HG02840 (cell line): Measurements from ENCODE around the gene LELP1.
"Not testable (repeated sequence)": the region's sequence is repeated elsewhere in the genome, so short reads cannot be mapped to it uniquely, and the experiment has no call there.

Experiments used
- ATAC-seq: cut with Tn5 transposase; IDR thresholded peaks from one replicate; pipeline ENCODE4 v1.9.1; 2021; ENCODE audit warnings: mild to moderate bottlenecking, moderate library complexity, moderate number of reproducible peaks; ENCODE audit not compliant: unreplicated experiment, low FRiP score

LELP1 gene

DNA sequence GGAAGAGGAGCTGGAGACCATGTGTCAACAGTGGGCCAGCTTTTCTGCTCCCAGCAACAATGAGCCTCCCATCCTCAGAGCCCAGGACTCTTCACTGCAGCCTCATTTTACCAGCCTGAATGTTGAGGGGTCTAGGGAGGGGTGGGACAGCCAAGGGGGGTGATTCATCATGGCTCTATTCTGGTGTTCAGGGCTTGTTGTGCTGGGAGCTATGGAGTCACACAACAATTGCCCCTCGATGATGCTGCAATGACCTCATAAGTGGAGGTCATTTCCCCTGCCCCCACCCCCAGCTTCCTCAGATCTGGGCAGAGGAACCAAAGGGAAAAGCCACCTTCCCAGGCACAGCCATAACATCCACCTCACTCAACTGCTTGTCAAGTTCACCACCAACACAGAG, at the start of gene LELP1:
TSS of gene LELP1 (plus strand) at position 301 of the 400 bp plus-strand sequence. CDS start 1,278 bp downstream, outside the sequence.
- no peak for ATAC-seq

DNA sequence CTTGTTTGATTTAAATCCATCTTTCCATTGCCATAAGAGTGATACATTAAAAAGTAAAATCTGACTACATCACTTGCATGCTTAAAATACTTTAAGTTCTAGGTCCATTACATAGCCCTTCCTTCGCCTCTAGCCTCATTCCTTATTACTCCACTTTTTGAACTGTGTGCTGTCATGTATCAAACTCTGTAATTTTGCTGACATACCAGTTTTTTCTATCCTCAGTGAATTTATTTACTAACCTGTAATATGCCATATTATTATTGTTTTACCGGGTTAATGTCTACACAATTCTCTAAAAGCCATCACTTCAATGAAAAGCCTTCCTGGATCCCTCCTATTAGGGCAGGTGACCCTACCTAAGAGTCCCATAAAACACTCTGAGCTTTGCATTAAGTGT, 47.7 kb upstream of the LELP1 start:
- ATAC-seq, result no peak

DNA sequence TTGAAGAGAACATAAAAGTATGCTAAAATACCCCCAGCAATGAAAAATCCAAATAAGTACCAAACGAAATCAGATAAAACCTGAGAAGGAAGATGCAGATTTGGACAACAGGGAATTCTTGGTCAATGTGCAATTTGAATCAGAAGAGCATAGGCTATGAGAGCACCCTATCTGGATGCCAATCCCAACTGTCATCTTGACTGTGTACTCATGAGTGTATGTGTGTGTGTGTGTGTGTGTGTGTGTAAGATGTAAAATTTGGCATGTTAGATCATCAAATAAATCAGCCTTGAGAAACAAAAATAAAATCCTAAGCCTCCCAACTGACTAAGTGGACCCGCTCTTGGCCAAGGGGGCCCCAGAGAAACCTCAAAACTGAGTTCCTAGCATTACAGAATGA, 34.5 kb upstream of the LELP1 start:
- no peak for ATAC-seq

DNA sequence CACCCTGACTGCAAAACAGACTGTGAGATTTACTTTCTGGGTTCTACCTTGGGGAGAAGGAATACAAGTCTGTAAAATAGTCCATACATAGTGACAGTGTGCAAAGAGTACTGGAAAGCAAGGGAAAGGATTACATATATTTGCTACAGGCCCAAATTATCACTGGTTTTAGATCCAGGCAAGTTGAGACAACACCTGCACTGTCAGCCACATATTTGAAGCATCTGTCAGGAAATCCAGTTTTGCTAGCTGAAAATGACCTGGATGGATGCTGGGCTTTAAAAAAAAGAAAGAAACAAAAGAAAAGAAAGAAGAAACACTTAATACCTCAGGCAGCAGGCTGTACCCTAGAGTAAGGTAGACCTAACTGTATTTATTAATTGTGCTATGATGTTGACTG, 28.6 kb upstream of the LELP1 start:
- ATAC-seq, result no peak

DNA sequence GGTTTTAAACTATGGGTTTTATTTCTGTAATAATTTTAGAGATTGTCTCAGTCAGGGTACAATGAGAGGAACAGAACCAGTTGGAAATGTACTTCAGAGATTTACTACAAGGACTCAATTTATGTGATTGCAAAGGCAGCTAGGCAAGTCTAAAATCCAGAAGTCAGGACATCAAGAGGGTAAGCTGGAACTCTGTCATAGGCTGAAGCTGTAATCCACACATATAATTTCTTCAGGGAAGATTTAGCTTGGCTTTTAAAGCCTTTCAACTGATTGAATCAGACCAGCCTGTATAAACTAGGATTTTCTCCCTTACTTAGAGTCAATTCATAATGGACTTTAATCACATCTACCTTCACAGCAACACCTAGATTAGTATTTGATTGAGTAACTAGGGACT, 24.3 kb upstream of the LELP1 start:
- ATAC-seq, result no peak

DNA sequence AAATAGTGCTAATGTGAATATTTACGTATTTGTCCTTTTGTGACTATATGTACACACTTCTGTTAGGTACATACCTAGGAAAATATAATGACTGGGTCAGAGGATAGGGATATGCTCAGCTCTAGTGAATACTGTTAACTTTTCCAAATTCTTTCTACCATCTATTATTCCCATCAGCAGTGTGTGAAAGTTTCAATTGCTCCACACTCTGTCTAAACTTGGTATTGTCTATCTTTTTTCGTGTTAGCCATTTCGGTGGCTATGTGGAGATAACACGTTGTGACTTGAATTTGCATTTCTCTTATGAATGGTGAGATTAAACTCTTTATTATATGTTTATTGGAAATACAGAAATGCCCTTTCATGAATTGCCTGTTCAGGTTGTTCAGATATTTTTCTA, 22.7 kb upstream of the LELP1 start:
- no peak for ATAC-seq

DNA sequence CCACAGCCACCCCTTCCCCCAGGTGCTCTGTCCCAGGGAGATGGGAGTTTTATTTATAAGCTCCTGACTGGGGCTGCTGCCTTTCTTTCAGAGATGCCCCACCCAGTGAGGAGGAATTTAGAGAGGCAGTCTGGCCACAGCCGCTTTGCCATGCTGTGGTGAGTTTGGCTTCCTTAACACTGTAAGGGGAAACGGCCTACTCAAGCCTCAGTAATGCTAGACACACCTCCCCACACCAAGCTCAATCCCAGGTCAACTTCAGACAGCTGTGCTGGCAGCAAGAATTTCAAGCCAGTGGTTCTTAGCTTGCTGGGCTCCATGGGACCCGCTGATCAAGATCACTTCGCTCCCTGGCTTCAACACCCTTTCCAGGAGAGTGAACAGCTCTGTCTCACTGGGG, 14.9 kb upstream of the LELP1 start:
- not testable (repeated sequence) for ATAC-seq

DNA sequence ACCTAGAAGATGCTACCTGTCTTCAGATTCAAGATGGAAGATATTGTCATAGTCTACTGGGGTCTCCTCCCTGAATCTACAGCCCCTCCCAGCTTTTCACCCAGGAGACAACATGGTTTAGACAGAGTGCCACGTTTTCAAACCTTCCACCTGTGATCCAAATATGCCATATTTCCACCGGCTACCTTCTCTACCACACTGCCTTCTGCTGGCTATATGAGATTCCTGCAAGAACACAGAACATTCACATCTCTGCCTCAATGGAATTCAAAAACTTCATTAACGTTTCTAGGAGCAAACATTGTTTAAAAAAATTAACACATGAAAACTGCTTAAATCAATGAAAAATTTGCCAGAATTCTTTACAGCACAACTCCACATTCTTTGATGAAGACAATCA, 12.9 kb upstream of the LELP1 start:
- no peak for ATAC-seq

DNA sequence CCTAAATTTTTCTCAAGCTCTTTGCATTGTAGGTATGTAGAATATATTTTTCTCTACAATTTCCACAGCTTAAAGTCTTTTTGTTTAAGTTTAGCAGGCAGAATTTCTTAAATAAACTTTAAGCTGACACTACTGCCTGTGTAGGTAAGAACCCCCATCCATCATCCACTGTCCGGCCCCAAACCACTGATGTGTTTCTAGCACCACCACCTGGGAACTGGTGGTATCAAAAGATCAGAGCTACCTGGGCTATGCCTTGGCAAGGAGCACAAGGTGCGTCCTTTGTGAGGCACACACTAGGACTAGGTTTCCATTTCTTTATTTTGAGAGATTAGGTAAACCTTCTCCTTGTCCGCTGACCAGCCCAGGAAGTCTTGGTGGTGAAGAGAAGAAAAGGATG, 10.5 kb upstream of the LELP1 start:
- ATAC-seq, result no peak

DNA sequence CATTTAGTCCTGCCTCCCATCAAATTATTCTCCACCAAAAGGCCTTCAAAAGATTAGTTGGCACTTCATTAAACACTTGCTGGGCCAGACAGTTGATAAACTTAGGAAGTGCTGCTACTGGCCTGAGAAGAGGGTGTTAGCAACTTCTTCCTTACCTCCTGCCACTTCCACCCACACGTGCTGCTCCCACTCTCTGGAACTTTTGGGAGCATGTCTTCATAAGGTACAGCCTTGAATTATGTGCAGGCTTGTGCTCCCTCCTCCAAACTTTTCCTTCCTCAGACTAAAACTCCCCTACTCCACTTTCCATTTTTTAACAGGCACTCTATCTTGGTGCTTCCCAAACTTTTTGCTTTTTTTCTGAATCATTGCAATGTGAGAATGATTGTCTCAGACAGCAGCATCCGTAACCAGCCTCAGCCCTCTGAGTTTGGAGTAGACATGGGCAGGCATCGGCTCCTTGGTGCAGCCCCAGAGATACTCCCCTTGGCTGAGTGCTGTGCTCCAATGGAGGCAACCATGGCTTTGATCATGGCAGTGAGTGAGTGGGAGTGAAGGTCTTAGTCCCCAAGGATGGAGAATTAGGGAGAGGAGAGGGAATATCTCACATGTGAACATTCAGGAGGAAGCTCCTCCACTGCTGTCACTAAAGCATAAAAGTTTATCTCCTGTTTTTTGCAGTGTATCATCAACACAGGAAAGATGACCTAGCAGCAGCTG, 8.7 kb upstream of the LELP1 start:
- no peak for ATAC-seq

DNA sequence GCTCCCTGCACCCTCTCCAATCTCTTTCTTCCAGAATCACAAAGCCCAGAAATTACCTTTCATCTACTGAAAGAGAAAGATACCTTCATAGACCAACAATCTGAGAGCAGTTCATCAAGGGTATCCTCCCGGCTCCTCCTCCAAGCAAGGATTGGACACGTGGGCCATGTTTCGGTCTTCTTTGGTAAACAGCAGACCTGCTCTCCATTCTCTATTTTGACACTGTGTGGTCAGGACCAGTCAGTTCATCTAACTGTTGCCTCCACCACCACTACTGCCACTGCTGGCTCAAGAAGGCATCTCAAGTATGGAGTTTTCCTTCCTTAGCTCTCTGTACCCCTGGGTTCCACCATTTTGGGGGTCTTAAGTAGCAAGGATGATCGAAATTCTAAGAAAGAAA, 8.0 kb upstream of the LELP1 start:
- ATAC-seq, result no peak

DNA sequence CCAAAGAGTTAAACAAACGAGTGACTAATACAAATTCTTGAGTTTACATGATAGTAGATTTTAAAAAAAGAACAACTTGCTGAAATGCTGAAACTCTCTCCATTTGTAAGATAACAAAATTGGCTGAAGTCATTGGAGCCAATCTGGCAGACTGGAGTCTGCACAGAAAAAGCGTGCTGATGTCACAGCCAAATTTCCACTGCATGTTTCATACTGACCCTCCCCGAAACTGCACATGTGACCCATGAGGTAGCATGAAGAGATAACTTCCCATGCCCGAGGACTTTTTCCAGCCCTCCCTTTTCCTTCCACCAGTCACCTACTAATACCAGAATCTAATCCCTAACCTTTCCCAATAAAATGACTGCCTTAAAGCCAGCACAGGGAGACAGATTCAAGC, 1.2 kb upstream of the LELP1 start:
- ATAC-seq, result no peak

DNA sequence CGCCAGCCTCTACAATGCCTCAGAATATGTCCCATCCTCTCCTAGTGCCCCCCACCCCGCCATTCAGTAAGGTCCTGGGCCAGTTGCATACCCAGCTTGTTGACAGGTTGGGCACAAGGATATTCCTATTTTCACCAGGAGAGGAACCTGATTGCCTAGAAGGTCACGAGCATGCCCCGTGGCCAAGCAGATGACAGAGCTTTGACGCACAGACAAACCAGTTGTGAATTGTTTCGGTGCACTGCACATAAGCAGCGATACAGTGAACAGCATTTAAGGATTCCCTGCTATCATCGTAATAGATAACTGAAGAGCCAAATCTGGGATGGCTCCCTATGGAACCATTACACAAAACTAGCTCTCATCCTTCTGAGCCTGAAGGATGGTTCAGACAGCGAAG, 3.4 kb downstream of the LELP1 start:
- ATAC-seq, result no peak

DNA sequence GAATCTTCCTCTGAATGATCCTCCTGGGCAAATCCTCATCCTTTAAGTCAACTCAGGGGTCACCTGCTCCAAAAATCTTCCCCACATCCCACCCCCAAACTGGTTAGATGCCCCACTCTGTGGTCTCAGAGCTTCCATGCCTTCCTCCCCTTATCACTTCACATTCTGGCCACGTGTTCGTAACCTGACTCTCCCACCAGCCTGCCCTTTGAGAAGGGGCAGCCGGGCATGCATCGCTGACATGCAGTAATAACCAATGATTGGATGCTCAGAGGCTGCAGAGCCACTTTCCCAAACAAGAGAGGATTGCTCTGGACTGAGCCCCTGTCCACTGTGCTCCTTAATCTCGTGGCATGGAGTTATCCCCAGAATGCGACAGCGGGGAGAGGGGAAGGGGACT, 7.0 kb downstream of the LELP1 start:
- no peak for ATAC-seq

DNA sequence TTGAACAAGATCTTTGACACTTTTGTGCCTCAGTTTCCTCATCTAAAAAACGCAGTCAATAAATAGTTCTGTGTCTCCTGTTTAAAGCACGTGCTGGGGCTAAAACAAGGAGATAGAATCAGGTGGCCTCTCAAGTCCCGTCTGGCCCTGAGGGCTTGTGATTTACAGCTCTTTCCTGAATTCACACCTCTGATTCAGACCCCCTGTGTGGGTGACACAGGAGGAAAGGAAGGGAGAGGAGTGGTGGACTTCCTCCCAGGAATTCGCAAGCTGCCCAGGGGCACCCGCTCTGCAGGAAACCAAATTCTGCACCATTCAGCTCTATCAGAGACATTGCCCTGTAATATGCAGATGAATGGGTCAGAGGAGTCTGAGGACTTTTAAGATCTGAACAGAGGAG, 9.0 kb downstream of the LELP1 start:
- no peak for ATAC-seq

DNA sequence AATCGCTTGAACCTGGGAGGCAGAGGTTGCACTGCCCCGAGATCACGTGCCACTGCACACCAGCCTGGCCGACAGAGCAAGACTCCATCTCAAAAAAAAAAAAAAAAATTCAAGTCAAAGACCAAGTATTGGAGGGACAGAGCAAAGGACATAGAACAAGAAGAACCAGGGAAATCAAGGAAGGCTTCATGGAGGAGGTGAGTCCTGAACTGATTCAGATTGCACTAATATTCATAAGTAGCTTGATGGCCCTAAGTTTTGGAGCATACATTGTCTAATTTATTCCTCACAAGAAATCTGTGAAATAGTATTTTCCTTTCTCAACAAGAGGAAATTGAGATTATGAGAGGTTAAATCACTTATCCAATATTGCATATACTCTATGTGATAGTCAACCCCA, 10.3 kb downstream of the LELP1 start:
- no peak for ATAC-seq

DNA sequence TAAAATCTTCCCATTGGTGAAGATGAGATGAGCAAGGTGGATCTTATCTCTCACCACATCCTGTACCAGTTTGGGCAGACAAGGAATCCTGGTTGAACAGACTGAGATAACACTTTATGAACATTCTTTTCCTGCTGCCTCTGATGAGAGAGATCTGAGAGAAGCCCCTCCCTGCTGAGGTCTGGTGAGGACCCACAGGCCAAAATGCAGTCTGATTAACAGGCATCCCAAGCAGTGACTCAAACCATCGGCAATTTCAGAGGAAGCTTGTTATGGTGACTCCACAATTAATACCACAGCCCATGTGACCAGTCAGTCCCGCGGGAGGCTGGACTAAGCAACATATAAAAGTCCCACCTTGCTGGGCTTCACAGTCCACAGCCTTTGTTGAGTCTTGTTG, 14.0 kb downstream of the LELP1 start, which contains the start of gene PRR9:
TSS of gene PRR9 (plus strand) at position 373 of the 400 bp plus-strand sequence. CDS start 561 bp downstream, outside the sequence.
- no peak for ATAC-seq

DNA sequence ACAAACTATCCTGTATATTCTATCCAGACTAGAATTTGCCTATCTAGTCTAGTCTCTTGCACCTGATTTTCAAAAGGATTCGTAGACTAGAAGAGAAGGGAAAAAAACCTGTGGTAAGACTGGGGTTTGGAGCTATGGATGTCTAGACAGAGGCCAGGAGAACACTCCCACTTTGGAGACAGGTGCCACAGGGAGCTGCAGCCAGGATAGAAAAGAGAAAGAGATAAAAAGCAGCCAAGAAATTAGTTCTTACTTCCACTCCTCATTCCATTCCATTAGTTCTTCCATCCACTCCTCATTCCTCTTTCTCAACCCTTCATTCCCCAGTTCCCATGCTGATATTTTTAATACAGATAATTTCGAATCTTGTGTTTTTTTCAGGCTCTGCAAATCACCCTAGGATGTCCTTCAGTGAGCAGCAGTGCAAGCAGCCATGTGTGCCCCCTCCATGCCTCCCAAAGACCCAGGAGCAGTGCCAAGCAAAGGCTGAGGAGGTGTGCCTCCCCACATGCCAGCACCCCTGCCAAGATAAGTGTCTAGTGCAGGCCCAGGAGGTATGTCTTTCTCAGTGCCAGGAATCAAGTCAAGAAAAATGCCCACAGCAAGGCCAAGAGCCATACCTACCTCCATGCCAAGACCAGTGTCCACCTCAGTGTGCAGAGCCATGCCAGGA, 14.7 kb downstream of the LELP1 start:
- ATAC-seq, result no peak

DNA sequence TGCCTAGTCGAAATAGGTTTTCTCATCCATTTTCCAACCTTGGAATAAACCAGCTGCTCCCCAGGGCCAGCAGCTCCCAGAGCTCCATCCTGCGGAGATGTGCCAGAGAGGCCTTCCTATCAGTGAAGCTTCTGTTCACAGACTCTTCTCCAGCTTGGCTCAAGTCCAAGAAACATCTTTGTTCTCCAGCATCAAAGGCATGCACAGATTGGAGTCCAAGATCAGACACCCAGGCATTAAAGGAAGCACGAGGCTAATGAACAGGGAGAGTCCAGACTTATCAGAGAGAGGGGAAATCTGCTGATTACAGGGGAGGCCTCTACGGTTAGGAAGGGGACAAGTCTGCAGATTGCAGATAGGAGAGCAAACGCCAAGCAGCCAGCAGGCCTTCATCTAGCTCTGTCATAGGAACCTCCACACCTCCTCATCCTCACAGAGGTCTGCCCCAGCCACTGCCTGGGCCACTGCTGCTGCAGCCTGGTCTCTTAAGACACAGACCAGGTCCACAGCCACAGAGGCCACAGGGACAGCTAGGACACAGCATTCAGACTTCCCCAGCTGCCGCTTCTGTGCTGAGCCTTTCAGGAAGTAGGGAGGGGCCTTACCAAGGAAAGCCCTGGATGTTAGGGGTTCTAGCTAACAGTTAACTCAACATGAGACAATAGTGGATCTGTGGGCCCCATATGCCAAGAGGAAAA, 17.5 kb downstream of the LELP1 start:
- ATAC-seq, result no peak

DNA sequence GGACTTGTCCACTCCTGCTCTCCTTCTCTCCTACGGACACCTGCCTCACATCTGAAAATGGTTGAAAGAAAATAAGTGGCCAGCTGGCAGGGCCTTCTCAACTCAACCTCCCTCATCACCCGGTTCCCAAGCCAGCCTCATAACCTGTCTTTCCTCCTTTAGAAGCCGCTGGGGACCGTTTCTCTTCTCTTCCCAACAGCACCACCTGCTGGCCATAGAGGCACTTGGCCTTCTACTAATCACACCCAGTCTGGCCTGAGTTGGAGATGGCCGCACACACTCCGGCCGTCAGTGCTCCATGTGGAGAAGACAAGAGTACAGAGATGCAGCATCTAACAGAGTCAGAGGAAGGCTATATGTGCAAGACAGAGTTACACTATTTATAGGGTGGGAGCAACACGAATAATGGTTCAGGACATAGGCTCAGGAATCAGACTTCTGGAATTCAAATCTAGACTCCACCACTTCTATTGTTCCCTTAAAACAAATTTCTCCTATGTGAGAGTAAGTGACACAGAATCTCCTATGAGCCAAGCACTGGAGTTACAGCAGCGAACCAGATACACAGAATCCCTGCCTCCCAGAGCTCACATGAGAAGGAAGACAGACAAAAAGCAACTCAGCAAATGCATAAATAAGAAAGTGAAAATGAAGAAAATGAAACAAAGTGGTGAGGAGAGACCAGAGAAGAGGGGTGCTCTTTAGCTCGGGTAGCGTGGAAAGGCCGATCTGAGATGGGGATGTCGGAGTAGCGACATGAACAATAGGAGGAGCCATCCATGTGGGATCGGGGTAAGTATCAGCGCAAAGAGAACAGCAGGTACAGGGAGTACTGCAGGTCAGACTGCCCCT, 20.0 kb downstream of the LELP1 start:
- peak; percentile 55 for ATAC-seq

DNA sequence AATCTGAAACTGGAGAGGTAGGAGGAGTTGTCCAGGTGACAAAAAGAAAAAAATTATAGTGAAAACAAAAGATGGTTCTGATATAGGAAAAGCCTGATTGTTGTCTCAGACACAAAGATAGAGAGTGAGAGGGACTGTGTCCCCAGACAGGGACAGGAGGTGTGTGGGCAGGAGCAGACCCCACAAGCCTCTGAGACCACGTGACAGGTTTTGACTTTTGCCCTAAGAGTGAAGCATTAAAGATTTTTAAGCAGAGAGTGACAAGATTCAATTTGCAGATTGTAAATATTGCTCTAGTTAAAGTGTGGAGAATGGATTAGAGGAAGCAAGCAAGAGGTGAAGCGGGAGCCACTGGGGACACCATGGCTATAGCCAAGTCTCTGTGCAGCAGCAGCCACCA, 24.6 kb downstream of the LELP1 start:
- no peak for ATAC-seq
